Measurements from ENCODE around the gene SIRPD.
"Not testable (repeated sequence)": the region's sequence is repeated elsewhere in the genome, so short reads cannot be mapped to it uniquely, and the experiment has no call there.

Gene SIRPD

GRCh38 chr20:1557605-1558004 lies at the start of gene SIRPD:
Gene SIRPD, minus strand, starts transcription at chr20:1557705. Its CDS starts 52 bp downstream, at chr20:1557653.
- DNase-seq: no peak

- DNase-seq: no peak
Measured at GRCh38 chr20:1600736-1601135, 43.2 kb upstream of the SIRPD start.

- no peak for DNase-seq
Measured at GRCh38 chr20:1595333-1595732, 37.8 kb upstream of the SIRPD start.

GRCh38 chr20:1588533-1589460 lies 31.3 kb upstream of the SIRPD start:
- no peak for DNase-seq

- no peak for DNase-seq
Measured at GRCh38 chr20:1587781-1588532, 30.5 kb upstream of the SIRPD start.

- DNase-seq: no peak
Measured at GRCh38 chr20:1579488-1579887, 22.0 kb upstream of the SIRPD start.

GRCh38 chr20:1577906-1578305 lies 20.4 kb upstream of the SIRPD start:
- DNase-seq: no peak

- not testable (repeated sequence) for DNase-seq
Measured at GRCh38 chr20:1577313-1577712, 19.8 kb upstream of the SIRPD start.

GRCh38 chr20:1576641-1577040 lies 19.1 kb upstream of the SIRPD start:
- no peak for DNase-seq

GRCh38 chr20:1576003-1576402 lies 18.5 kb upstream of the SIRPD start:
- DNase-seq: not testable (repeated sequence)

GRCh38 chr20:1571583-1571982 lies 14.1 kb upstream of the SIRPD start:
- not testable (repeated sequence) for DNase-seq

- no peak for DNase-seq
Measured at GRCh38 chr20:1569415-1569881, 11.9 kb upstream of the SIRPD start.

- no peak for DNase-seq
Measured at GRCh38 chr20:1568163-1568490, 10.6 kb upstream of the SIRPD start.

GRCh38 chr20:1567392-1568162 lies 10.1 kb upstream of the SIRPD start:
- DNase-seq: no peak

GRCh38 chr20:1566701-1567100 lies 9.2 kb upstream of the SIRPD start:
- DNase-seq: no peak

GRCh38 chr20:1565461-1565860 lies 8.0 kb upstream of the SIRPD start:
- no peak for DNase-seq

GRCh38 chr20:1563598-1563997 lies 6.1 kb upstream of the SIRPD start:
- DNase-seq: no peak

GRCh38 chr20:1562622-1563021 lies 5.1 kb upstream of the SIRPD start:
- DNase-seq: no peak

- DNase-seq: no peak
Measured at GRCh38 chr20:1561350-1561749, 3.8 kb upstream of the SIRPD start.

- DNase-seq: no peak
Measured at GRCh38 chr20:1555952-1556351, 1.6 kb downstream of the SIRPD start.

- DNase-seq: no peak
Measured at GRCh38 chr20:1539816-1540419, 17.6 kb downstream of the SIRPD start.

GRCh38 chr20:1538655-1539054 lies 18.9 kb downstream of the SIRPD start:
- DNase-seq: no peak

- no peak for DNase-seq
Measured at GRCh38 chr20:1537731-1538058, 19.8 kb downstream of the SIRPD start.
